Measurements from ENCODE around the gene YWHAB.

- TF ChIP-seq, protein P1, sequence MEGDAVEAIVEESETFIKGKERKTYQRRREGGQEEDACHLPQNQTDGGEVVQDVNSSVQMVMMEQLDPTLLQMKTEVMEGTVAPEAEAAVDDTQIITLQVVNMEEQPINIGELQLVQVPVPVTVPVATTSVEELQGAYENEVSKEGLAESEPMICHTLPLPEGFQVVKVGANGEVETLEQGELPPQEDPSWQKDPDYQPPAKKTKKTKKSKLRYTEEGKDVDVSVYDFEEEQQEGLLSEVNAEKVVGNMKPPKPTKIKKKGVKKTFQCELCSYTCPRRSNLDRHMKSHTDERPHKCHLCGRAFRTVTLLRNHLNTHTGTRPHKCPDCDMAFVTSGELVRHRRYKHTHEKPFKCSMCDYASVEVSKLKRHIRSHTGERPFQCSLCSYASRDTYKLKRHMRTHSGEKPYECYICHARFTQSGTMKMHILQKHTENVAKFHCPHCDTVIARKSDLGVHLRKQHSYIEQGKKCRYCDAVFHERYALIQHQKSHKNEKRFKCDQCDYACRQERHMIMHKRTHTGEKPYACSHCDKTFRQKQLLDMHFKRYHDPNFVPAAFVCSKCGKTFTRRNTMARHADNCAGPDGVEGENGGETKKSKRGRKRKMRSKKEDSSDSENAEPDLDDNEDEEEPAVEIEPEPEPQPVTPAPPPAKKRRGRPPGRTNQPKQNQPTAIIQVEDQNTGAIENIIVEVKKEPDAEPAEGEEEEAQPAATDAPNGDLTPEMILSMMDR (IDR thresholded peaks at IDR 0.05) = no peak
- TF ChIP-seq POLR2A (IDR thresholded peaks at IDR 0.05) (no peak), POLR2AphosphoS5 (IDR thresholded peaks at IDR 0.05) (no peak)
These were observed 14.8 kb downstream of the YWHAB start for GRCh38 chr20:44900231-44900854.
